Neuronal stem cell (in vitro differentiated cells): ENCODE measurements around the gene CIT.

Source experiments
- DNase-seq: peaks from one replicate; pipeline ENCODE4 v3.0.0-alpha.2; 2013; ENCODE audit warnings: low spot score
- H2AFZ ChIP-seq: one replicate; pipeline ENCODE4 v1.6.1; 2013; ENCODE audit warnings: mild to moderate bottlenecking, low read length, inconsistent platforms
- H2AK5ac ChIP-seq: 2 replicates; pipeline ENCODE4 v1.6.1; 2013; ENCODE audit warnings: low read depth, mild to moderate bottlenecking, inconsistent platforms, low read length, moderate library complexity, mixed read lengths
- H2BK120ac ChIP-seq: 2 replicates; pipeline ENCODE4 v1.6.1; 2013; ENCODE audit warnings: low read depth, mild to moderate bottlenecking, inconsistent platforms, low read length, moderate library complexity, mixed read lengths
- H2BK12ac ChIP-seq: one replicate; pipeline ENCODE4 v1.6.1; 2013; ENCODE audit warnings: low read length, inconsistent platforms
- H2BK15ac ChIP-seq: 2 replicates; pipeline ENCODE4 v1.6.1; 2013; ENCODE audit warnings: mild to moderate bottlenecking, low read length, inconsistent platforms, mixed read lengths
- H2BK5ac ChIP-seq: one replicate; pipeline ENCODE4 v1.6.1; 2013; ENCODE audit warnings: inconsistent platforms, mild to moderate bottlenecking, low read length, moderate library complexity
- H3K14ac ChIP-seq: one replicate; pipeline ENCODE4 v1.6.1; 2013; ENCODE audit warnings: low read length, inconsistent platforms
- H3K18ac ChIP-seq: 2 replicates; pipeline ENCODE4 v1.6.1; 2013; ENCODE audit warnings: low read length, inconsistent platforms
- H3K23ac ChIP-seq: 2 replicates; pipeline ENCODE4 v1.6.1; 2013; ENCODE audit warnings: low read depth, mild to moderate bottlenecking, mixed read lengths, low read length, inconsistent platforms; ENCODE audit not compliant: poor library complexity
- H3K27ac ChIP-seq: replicated peaks from 3 replicates; pipeline ENCODE4 v1.5.1; 2013; ENCODE audit warnings: low read length, inconsistent platforms
- H3K27me3 ChIP-seq, 3 experiments: 2 replicates each; pipeline ENCODE4 v1.6.1; 2013; ENCODE audit warnings: low read length in 3 of 3, mild to moderate bottlenecking in 2 of 3, inconsistent platforms in 1 of 3, low read depth in 1 of 3, mixed read lengths in 1 of 3, moderate library complexity in 1 of 3; ENCODE audit not compliant: control insufficient read depth in 3 of 3, insufficient read depth in 3 of 3
- H3K36me3 ChIP-seq, 2 donors: replicated peaks in 1 of 2; 2 replicates each; pipeline ENCODE4 v1.6.1; 2013; ENCODE audit warnings: low read length in 2 of 2; ENCODE audit not compliant: control insufficient read depth in 2 of 2, insufficient read depth in 2 of 2
- H3K4ac ChIP-seq: 2 replicates; pipeline ENCODE4 v1.6.1; 2013; ENCODE audit warnings: inconsistent platforms, mild to moderate bottlenecking, low read length, moderate library complexity
- H3K4me1 ChIP-seq, 2 donors: 1 replicate in 1 of 2; 2 replicates in 1 of 2; pipeline ENCODE4 v1.6.1; 2013; ENCODE audit warnings: low read length in 2 of 2, low read depth in 1 of 2; ENCODE audit not compliant: control insufficient read depth in 2 of 2, insufficient read depth in 1 of 2
- H3K4me2 ChIP-seq: one replicate; pipeline ENCODE4 v1.6.1; 2013; ENCODE audit warnings: mild to moderate bottlenecking, low read length, inconsistent platforms; ENCODE audit not compliant: insufficient read depth, poor library complexity, severe bottlenecking
- H3K4me3 ChIP-seq, 2 donors: 2 replicates each; pipeline ENCODE4 v1.5.1; 2013; ENCODE audit warnings: low read length in 2 of 2, mild to moderate bottlenecking in 2 of 2, inconsistent platforms in 1 of 2, moderate library complexity in 1 of 2
- H3K79me1 ChIP-seq: one replicate; pipeline ENCODE4 v1.6.1; 2013; ENCODE audit warnings: low read depth, mild to moderate bottlenecking, inconsistent platforms, low read length, moderate library complexity
- H3K9ac ChIP-seq: one replicate; pipeline ENCODE4 v1.6.1; 2013; ENCODE audit warnings: mild to moderate bottlenecking, low read depth, low read length, inconsistent platforms; ENCODE audit not compliant: poor library complexity
- H3K9me3 ChIP-seq, 2 donors: replicated peaks in 1 of 2; 2 replicates each; pipeline versions ENCODE3 to v1.6.1; 2013; ENCODE audit warnings: low read length in 2 of 2, mild to moderate bottlenecking in 2 of 2, inconsistent platforms in 1 of 2, low read depth in 1 of 2, mixed read lengths in 1 of 2, moderate library complexity in 1 of 2; ENCODE audit not compliant: control insufficient read depth in 2 of 2, insufficient read depth in 1 of 2
- H4K8ac ChIP-seq: one replicate; pipeline ENCODE4 v1.6.1; 2013; ENCODE audit warnings: low read depth, mild to moderate bottlenecking, inconsistent platforms, low read length, moderate library complexity
- H4K91ac ChIP-seq: one replicate; pipeline ENCODE4 v1.6.1; 2013; ENCODE audit warnings: low read length, low read depth, mild to moderate bottlenecking, inconsistent platforms; ENCODE audit not compliant: poor library complexity
- WGBS, 2 donors: extraction: QIAGEN DNeasy Blood & Tissue Kit; methylation state at CpG; one replicate each; pipeline ENCODE4 v1.1.7; 2013; ENCODE audit warnings: missing lambda C conversion rate in 2 of 2, mixed read lengths in 1 of 2; ENCODE audit not compliant: insufficient read length in 2 of 2, insufficient replicate concordance in 1 of 2; ENCODE audit errors: extremely low coverage in 2 of 2; 5-methylcytosine and 5-hydroxymethylcytosine counted together

The CIT gene

GRCh38 chr12:119877639-119877948 is 474 bp upstream of the CIT start:
- WGBS, 2 donors = no CpG with 5 or more reads among the region's 4 CpGs

GRCh38 chr12:119870457-119870856 is 6.7 kb downstream of the CIT start:
- no CpG with 5 or more reads among the region's 5 CpGs for whole genome bisulfite sequencing, 2 donors
- H2AK5ac ChIP-seq = no peak overlapping the region
- H3K27ac ChIP-seq = no peak overlapping the region
- H3K18ac ChIP-seq = no peak overlapping the region
- H4K91ac ChIP-seq = no peak overlapping the region
- no peak overlapping the region for H2BK12ac ChIP-seq
- H3K23ac ChIP-seq = no peak overlapping the region
- no peaks in the 10 kb centered on the region for H3K27me3 ChIP-seq
- H2BK120ac ChIP-seq = no peak overlapping the region
- no peaks in the 10 kb centered on the region for H3K4me1 ChIP-seq
- H3K14ac ChIP-seq = no peak overlapping the region
- H2BK5ac ChIP-seq = no peak overlapping the region
- H3K4me3 ChIP-seq = no peak overlapping the region
- H2BK15ac ChIP-seq = no peak overlapping the region
- H3K9ac ChIP-seq = no peak overlapping the region
- peaks cover 41 to 95% of the 10 kb centered on the region in 2 donors for H3K36me3 ChIP-seq
- H3K4me2 ChIP-seq = no peak overlapping the region
- no peaks in the 10 kb centered on the region for H3K79me1 ChIP-seq
- no peak overlapping the region for H3K4ac ChIP-seq
- no peak overlapping the region for H4K8ac ChIP-seq
- DNase-seq = no peak
- H3K9me3 ChIP-seq = peaks cover 0 to 1% of the 10 kb centered on the region in 2 donors
- no peak overlapping the region for H2AFZ ChIP-seq

More at GRCh38 chr12:119877639-119877948, 474 bp upstream of the CIT start:
- Histone ChIP-seq H2AFZ (peak overlapping the region; percentile 94), H3K27ac (peak overlapping the region; percentile 79), H3K23ac (no peak overlapping the region), H3K4me1 (peaks cover 3 to 5% of the 10 kb centered on the region in 2 donors), H3K18ac (peak overlapping the region; percentile 89), H3K9ac (peak overlapping the region; percentile 86), H3K36me3 (peaks cover 9 to 33% of the 10 kb centered on the region in 2 donors), H3K14ac (no peak overlapping the region), H3K79me1 (peaks cover 7% of the 10 kb centered on the region), H2BK5ac (no peak overlapping the region), H2BK15ac (no peak overlapping the region), H2AK5ac (no peak overlapping the region), H3K4me2 (peak overlapping the region; percentile 94), H3K9me3 (no peaks in the 10 kb centered on the region), H2BK120ac (no peak overlapping the region), H3K4me3 (peak overlapping the region; percentile 73 to 78), H4K91ac (no peak overlapping the region), H3K4ac (no peak overlapping the region), H4K8ac (no peak overlapping the region), H2BK12ac (no peak overlapping the region), H3K27me3 (peaks cover 0 to 21% (median 0%) of the 10 kb centered on the region in 3 experiments)
- DNase-seq = no peak

GRCh38 chr12:119869720-119870119 is 7.4 kb downstream of the CIT start:
- Histone ChIP-seq H3K4me3 (no peak overlapping the region), H3K79me1 (no peaks in the 10 kb centered on the region), H4K91ac (no peak overlapping the region), H3K27me3 (no peaks in the 10 kb centered on the region), H2BK120ac (no peak overlapping the region), H3K4me1 (no peaks in the 10 kb centered on the region), H3K23ac (no peak overlapping the region), H3K18ac (no peak overlapping the region), H3K4ac (no peak overlapping the region), H2BK15ac (no peak overlapping the region), H3K27ac (no peak overlapping the region), H3K36me3 (peaks cover 40 to 95% of the 10 kb centered on the region in 2 donors), H2BK5ac (no peak overlapping the region), H3K9me3 (peaks cover 0 to 1% of the 10 kb centered on the region in 2 donors), H3K14ac (no peak overlapping the region), H4K8ac (no peak overlapping the region), H3K4me2 (no peak overlapping the region), H2AK5ac (no peak overlapping the region), H2BK12ac (no peak overlapping the region), H2AFZ (no peak overlapping the region), H3K9ac (no peak overlapping the region)
- WGBS, 2 donors = no CpG with 5 or more reads among the region's 5 CpGs
- DNase-seq = no peak

- no peak overlapping the region for H4K91ac ChIP-seq
- no peak overlapping the region for H3K9ac ChIP-seq
- H4K8ac ChIP-seq = no peak overlapping the region
- no peaks in the 10 kb centered on the region for H3K27me3 ChIP-seq
- H2BK120ac ChIP-seq = no peak overlapping the region
- H3K4me3 ChIP-seq = no peak overlapping the region
- no peak overlapping the region for H3K4ac ChIP-seq
- no peak overlapping the region for H2AK5ac ChIP-seq
- H3K4me2 ChIP-seq = no peak overlapping the region
- DNase-seq = no peak
- no CpG with 5 or more reads among the region's 5 CpGs for WGBS, 2 donors
- H3K9me3 ChIP-seq = peaks cover 0 to 1% of the 10 kb centered on the region in 2 donors
- H3K18ac ChIP-seq = no peak overlapping the region
- no peak overlapping the region for H3K23ac ChIP-seq
- no peaks in the 10 kb centered on the region for H3K79me1 ChIP-seq
- no peak overlapping the region for H3K27ac ChIP-seq
- no peaks in the 10 kb centered on the region for H3K4me1 ChIP-seq
- H3K36me3 ChIP-seq = peaks cover 38 to 96% of the 10 kb centered on the region in 2 donors
- no peak overlapping the region for H2AFZ ChIP-seq
- H2BK12ac ChIP-seq = no peak overlapping the region
- H2BK15ac ChIP-seq = no peak overlapping the region
- no peak overlapping the region for H3K14ac ChIP-seq
- H2BK5ac ChIP-seq = no peak overlapping the region
Measured at GRCh38 chr12:119868992-119869391, 8.1 kb downstream of the CIT start.
